ENCODE results near the gene RNASE8. TPM values are rescaled to one million over a fixed set of nuclear protein-coding genes. Genes with fewer than 3 reads are reported as not detected.

RNASE8 gene
- total and polyA plus RNA-seq, 2 experiments from 2014 or later = not detected

GRCh38 chr14:21053184-21054122, 4.2 kb upstream of the RNASE8 start:
- Histone ChIP-seq H3K79me2 (no peaks in the 10 kb centered on the region), H3K4me1 (ENCODE audit: insufficient read depth) (peaks cover 7% of the 10 kb centered on the region), H3K4me2 (peak overlapping the region; percentile 7), H3K9me3 (ENCODE audit: low read depth) (no peaks in the 10 kb centered on the region), H3K36me3 (replicated peaks; ENCODE audit: insufficient read depth, low read depth) (no peaks in the 10 kb centered on the region), H3K9me2 (replicated peaks; ENCODE audit: insufficient read depth) (no peaks in the 10 kb centered on the region), H3K4me3 (no peak overlapping the region), H3K27ac (peak overlapping the region; percentile 36), H4K20me1 (ENCODE audit: insufficient read depth, poor library complexity, severe bottlenecking) (no peaks in the 10 kb centered on the region), H3K27me3 (no peaks in the 10 kb centered on the region), H2AFZ (no peak overlapping the region)
- DNase-seq (ENCODE audit: low spot score) = no peak
- 92% methylated on average over 20 of the region's 20 CpGs for WGBS (ENCODE audit: low lambda C conversion rate, missing lambda C conversion rate)
- TF ChIP-seq EZH2phosphoT487 (IDR thresholded peaks at IDR 0.05; ENCODE audit: low read depth, severe bottlenecking, unreplicated experiment) (no peak), CTCF (IDR thresholded peaks at IDR 0.05; ENCODE audit: poor library complexity) (no peak), EZH2 (IDR thresholded peaks at IDR 0.05; ENCODE audit: borderline replicate concordance) (no peak)

GRCh38 chr14:21054123-21054767, 3.4 kb upstream of the RNASE8 start:
- Histone ChIP-seq H2AFZ (no peak overlapping the region), H4K20me1 (ENCODE audit: insufficient read depth, poor library complexity, severe bottlenecking) (no peaks in the 10 kb centered on the region), H3K27me3 (no peaks in the 10 kb centered on the region), H3K79me2 (no peaks in the 10 kb centered on the region), H3K9me2 (replicated peaks; ENCODE audit: insufficient read depth) (no peaks in the 10 kb centered on the region), H3K36me3 (replicated peaks; ENCODE audit: insufficient read depth, low read depth) (no peaks in the 10 kb centered on the region), H3K4me3 (no peak overlapping the region), H3K9me3 (ENCODE audit: low read depth) (no peaks in the 10 kb centered on the region), H3K4me1 (ENCODE audit: insufficient read depth) (peaks cover 7% of the 10 kb centered on the region), H3K4me2 (peak overlapping the region; percentile 7), H3K27ac (peak overlapping the region; percentile 36)
- WGBS (ENCODE audit: low lambda C conversion rate, missing lambda C conversion rate) = 54% methylated on average over 3 of the region's 3 CpGs
- DNase-seq (ENCODE audit: low spot score) = peak; percentile 26
- no peak for TF ChIP-seq EZH2phosphoT487 (IDR thresholded peaks at IDR 0.05; ENCODE audit: low read depth, severe bottlenecking, unreplicated experiment)
- TF ChIP-seq EZH2 (IDR thresholded peaks at IDR 0.05; ENCODE audit: borderline replicate concordance) = no peak
- TF ChIP-seq CTCF (IDR thresholded peaks at IDR 0.05; ENCODE audit: poor library complexity) = no peak

- TF ChIP-seq EZH2phosphoT487 (IDR thresholded peaks at IDR 0.05; ENCODE audit: low read depth, severe bottlenecking, unreplicated experiment) = no peak
- TF ChIP-seq EZH2 (IDR thresholded peaks at IDR 0.05; ENCODE audit: borderline replicate concordance) = no peak
- TF ChIP-seq CTCF (IDR thresholded peaks at IDR 0.05; ENCODE audit: poor library complexity) = no peak
- Histone ChIP-seq H3K4me3 (no peak overlapping the region), H3K4me1 (ENCODE audit: insufficient read depth) (peaks cover 7% of the 10 kb centered on the region), H3K9me3 (ENCODE audit: low read depth) (no peaks in the 10 kb centered on the region), H3K9me2 (replicated peaks; ENCODE audit: insufficient read depth) (no peaks in the 10 kb centered on the region), H3K36me3 (replicated peaks; ENCODE audit: insufficient read depth, low read depth) (no peaks in the 10 kb centered on the region), H4K20me1 (ENCODE audit: insufficient read depth, poor library complexity, severe bottlenecking) (no peaks in the 10 kb centered on the region), H3K27me3 (no peaks in the 10 kb centered on the region), H3K4me2 (peak overlapping the region; percentile 7), H3K27ac (peak overlapping the region; percentile 1), H2AFZ (no peak overlapping the region), H3K79me2 (no peaks in the 10 kb centered on the region)
- DNase-seq (ENCODE audit: low spot score) = no peak
- 85% methylated on average over 4 of the region's 4 CpGs for WGBS (ENCODE audit: low lambda C conversion rate, missing lambda C conversion rate)
Observed at GRCh38 chr14:21054768-21055145, 2.9 kb upstream of the RNASE8 start.
